Measurements from ENCODE around the gene MLLT3.

Gene MLLT3

DNA sequence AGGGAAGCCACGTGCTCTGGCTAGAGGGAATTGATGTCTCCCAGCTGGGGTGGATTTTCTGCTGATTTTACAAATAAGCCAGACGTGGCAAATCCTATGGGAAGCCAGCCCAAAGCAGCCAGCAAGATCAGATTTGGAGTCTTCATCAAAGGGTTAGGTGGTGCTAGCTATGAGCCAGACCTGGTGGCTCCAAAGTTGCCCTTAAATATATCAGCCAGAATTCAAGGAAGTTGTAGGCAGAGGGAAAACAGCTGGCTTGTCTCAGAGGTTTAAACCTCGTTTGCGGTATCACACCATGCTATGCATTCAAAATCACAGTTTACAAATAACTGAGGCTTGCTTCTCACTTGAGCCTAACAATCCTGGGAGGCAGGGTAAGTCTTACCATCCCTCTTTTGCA is 313.2 kb downstream of the MLLT3 start:
- H3K9me3 ChIP-seq = no peaks in the 10 kb centered on the region
- DNase-seq = no peak
- TF ChIP-seq, protein P1, sequence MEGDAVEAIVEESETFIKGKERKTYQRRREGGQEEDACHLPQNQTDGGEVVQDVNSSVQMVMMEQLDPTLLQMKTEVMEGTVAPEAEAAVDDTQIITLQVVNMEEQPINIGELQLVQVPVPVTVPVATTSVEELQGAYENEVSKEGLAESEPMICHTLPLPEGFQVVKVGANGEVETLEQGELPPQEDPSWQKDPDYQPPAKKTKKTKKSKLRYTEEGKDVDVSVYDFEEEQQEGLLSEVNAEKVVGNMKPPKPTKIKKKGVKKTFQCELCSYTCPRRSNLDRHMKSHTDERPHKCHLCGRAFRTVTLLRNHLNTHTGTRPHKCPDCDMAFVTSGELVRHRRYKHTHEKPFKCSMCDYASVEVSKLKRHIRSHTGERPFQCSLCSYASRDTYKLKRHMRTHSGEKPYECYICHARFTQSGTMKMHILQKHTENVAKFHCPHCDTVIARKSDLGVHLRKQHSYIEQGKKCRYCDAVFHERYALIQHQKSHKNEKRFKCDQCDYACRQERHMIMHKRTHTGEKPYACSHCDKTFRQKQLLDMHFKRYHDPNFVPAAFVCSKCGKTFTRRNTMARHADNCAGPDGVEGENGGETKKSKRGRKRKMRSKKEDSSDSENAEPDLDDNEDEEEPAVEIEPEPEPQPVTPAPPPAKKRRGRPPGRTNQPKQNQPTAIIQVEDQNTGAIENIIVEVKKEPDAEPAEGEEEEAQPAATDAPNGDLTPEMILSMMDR (IDR thresholded peaks at IDR 0.05; ENCODE audit: low read depth, low read length) = no peak

DNA sequence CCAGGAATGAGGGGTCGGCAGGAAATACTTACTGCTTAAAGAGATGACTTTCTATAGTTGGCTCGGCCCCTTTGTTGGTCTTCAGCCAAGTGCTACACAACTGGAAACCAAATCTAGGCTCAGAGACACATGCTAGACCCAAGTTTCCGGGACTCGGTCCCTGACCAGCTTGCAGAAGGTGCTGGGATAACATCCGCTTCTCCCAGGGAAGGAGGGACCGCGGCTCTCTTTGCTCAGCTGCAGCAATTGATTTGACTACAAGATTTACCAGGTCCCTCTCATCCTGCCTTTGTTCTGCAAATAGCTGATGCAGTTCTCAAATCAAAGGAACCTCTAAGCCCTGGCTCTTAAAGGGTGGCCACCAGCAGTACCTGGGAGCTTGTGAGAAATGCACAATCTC is 314.7 kb downstream of the MLLT3 start:
- Histone ChIP-seq H3K9me3 (no peaks in the 10 kb centered on the region), H3K4me1 (no peaks in the 10 kb centered on the region), H3K27me3 (no peaks in the 10 kb centered on the region; the same call in none of the 2 replicates), H3K4me3 (ENCODE audit: low read depth, low read length) (no peak overlapping the region), H3K36me3 (no peaks in the 10 kb centered on the region)
- DNase-seq = no peak
- TF ChIP-seq, protein P1 (IDR thresholded peaks at IDR 0.05; ENCODE audit: low read depth, low read length) = no peak

More for the DNA sequence above, 313.2 kb downstream of the MLLT3 start:
- Histone ChIP-seq H3K36me3 (no peaks in the 10 kb centered on the region), H3K4me3 (ENCODE audit: low read depth, low read length) (no peak overlapping the region), H3K27me3 (no peaks in the 10 kb centered on the region; the same call in none of the 2 replicates), H3K4me1 (no peaks in the 10 kb centered on the region)

DNA sequence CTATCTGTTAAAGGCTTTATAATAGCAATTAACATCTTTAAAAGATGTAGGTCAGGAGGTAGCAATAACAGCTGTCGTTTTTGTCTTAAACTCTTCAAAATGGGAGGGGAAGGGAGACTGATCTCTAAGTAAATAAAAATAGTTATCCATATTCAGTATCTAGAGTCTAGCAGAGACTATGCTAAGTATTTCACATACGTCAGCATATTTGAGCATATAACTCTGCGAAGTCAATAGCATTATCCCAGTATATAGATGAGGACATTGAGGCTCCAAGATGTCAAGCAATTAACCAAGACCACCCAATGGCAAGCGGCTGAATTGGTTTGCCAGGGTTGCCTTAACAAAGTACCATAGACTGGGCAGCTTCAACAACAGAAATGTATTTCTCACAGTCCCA is 316.8 kb downstream of the MLLT3 start:
- TF ChIP-seq, protein P1 (IDR thresholded peaks at IDR 0.05; ENCODE audit: low read depth, low read length) = no peak
- Histone ChIP-seq H3K36me3 (no peaks in the 10 kb centered on the region), H3K4me3 (ENCODE audit: low read depth, low read length) (no peak overlapping the region), H3K9me3 (no peaks in the 10 kb centered on the region), H3K27me3 (no peaks in the 10 kb centered on the region; the same call in none of the 2 replicates), H3K4me1 (no peaks in the 10 kb centered on the region)
- DNase-seq = no peak

DNA sequence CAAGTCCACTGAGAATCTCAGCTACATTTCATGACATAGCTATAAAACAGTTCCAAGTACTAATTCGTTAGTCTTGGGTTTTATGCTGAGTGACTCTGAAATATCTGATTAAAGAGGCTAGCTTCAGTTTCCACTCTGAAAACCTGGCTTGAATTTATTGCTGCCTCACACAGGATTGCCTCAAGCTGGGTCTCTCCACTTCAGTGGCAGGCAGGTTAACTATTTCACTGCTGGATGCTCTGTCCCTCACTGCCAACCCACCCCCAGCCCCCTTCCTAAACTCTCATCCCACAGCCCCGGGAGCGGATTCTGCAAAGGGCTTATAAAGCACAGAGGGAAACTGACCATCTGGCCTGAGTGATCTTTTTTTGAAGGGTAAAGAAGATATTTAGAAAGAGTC is 318.3 kb downstream of the MLLT3 start:
- Histone ChIP-seq H3K27me3 (no peaks in the 10 kb centered on the region; the same call in none of the 2 replicates), H3K4me3 (ENCODE audit: low read depth, low read length) (no peak overlapping the region), H3K36me3 (no peaks in the 10 kb centered on the region), H3K9me3 (no peaks in the 10 kb centered on the region), H3K4me1 (no peaks in the 10 kb centered on the region)
- TF ChIP-seq, protein P1 (IDR thresholded peaks at IDR 0.05; ENCODE audit: low read depth, low read length) = no peak
- no peak for DNase-seq

DNA sequence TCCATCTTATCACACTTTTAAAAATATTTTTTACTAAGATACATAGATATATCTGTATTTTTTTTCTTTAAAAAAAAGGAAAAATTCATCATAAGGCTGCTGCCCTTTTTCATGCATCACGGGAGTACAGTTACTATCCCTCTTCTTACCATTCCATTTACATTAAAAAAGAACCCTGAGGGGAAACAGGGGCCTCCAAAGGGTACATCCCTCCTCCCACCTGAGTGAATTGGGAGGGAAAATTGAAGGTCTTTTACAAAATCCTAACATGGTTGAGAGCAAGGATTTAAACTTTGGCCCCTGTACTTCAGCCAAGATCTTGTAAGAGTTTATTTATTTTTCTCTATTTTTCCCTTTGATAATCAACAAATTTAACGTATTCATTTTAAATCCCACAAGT is 319.2 kb downstream of the MLLT3 start:
- Histone ChIP-seq H3K36me3 (no peaks in the 10 kb centered on the region), H3K9me3 (no peaks in the 10 kb centered on the region), H3K4me3 (ENCODE audit: low read depth, low read length) (no peak overlapping the region), H3K27me3 (no peaks in the 10 kb centered on the region; the same call in none of the 2 replicates), H3K4me1 (no peaks in the 10 kb centered on the region)
- TF ChIP-seq, protein P1 (IDR thresholded peaks at IDR 0.05; ENCODE audit: low read depth, low read length) = no peak
- no peak for DNase-seq

DNA sequence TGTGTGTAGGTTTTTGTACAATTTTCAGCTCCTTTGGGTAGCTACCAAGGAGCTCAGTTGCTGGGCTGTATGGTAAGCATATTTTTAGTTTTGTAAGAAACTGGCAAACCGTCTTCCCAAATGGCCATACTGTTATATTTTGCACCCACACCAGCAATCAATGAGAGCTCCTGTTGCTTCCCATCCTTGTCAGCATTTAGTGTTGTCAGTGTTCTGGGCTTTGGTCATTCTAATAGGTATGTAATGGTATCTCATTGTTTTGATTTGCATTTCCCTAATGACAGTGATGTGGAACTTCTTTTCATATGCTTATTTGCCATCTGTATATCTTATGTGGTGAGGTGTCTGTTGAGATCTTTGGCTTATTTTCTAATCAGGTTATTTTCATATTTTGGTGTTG is 320.1 kb downstream of the MLLT3 start:
- Histone ChIP-seq H3K4me3 (ENCODE audit: low read depth, low read length) (no peak overlapping the region), H3K9me3 (no peaks in the 10 kb centered on the region), H3K27me3 (no peaks in the 10 kb centered on the region; the same call in none of the 2 replicates), H3K36me3 (no peaks in the 10 kb centered on the region), H3K4me1 (no peaks in the 10 kb centered on the region)
- DNase-seq = no peak
- TF ChIP-seq, protein P1 (IDR thresholded peaks at IDR 0.05; ENCODE audit: low read depth, low read length) = no peak

Data from BE2C (cell line).